GM19043 (cell line): ENCODE data around the gene CBX8.
"Not testable (repeated sequence)": the region's sequence is repeated elsewhere in the genome, so short reads cannot be mapped to it uniquely, and the experiment has no call there.

Source experiments
- ATAC-seq: cut with Tn5 transposase; IDR thresholded peaks from one replicate; pipeline ENCODE4 v1.9.1; 2021; ENCODE audit warnings: low read depth; ENCODE audit not compliant: unreplicated experiment

The CBX8 gene

GRCh38 chr17:79781736-79782575, 14.9 kb downstream of the CBX8 start:
- no peak for ATAC-seq

GRCh38 chr17:79781012-79781650, 15.7 kb downstream of the CBX8 start:
- no peak for ATAC-seq

GRCh38 chr17:79779661-79780365, 17.1 kb downstream of the CBX8 start:
- no peak for ATAC-seq

DNA sequence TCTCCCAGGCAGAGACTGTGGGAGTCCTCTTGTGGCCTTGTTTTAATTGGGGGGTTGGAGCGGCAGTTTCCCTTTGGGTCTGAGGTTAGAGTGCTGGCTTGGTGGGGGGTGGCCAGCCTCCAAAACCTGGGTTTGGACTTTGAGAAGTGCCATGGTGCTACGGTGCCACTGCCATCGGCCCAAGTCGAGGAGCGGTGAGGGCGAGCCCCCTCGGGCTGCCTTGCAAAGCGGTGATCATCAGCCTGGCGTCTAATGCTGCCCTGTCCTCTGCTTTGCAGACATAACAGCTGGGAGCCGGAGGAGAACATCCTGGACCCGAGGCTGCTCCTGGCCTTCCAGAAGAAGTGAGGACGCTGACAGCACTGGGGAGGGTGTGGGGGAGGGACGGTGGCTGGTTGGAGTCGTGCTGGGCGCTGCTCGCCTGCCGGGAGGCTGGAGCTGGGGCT, 17.8 kb downstream of the CBX8 start:
- ATAC-seq = no peak

DNA sequence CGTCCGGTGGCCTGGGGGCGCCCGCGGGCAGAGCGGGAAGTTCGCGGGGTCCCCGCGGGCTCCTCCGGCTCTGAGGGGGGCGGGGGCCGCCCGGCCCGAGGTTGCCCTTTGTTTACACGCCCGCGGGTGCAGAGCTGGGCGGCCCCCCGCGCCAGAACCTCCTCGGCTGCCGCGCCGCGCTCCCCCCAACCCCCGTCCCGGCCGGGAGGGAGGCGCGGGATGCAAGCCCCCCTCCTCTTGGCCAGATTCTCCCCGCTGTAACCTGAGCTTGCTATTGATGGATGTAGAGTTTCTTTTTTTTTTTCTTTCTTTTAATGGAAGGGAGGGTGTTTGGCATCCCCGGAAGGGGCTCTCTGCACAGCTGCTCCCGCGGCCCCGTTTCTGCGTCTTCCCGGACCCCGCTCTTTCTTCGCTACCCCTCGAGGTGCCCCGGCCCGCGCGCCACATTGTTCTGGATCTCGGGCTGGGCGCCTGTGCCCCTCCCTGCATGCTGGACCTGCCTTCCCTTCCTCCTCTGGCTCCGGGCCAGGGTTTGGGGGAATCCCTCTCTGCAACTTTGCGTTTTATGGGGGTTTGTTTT, 18.3 kb downstream of the CBX8 start:
- no peak for ATAC-seq

DNA sequence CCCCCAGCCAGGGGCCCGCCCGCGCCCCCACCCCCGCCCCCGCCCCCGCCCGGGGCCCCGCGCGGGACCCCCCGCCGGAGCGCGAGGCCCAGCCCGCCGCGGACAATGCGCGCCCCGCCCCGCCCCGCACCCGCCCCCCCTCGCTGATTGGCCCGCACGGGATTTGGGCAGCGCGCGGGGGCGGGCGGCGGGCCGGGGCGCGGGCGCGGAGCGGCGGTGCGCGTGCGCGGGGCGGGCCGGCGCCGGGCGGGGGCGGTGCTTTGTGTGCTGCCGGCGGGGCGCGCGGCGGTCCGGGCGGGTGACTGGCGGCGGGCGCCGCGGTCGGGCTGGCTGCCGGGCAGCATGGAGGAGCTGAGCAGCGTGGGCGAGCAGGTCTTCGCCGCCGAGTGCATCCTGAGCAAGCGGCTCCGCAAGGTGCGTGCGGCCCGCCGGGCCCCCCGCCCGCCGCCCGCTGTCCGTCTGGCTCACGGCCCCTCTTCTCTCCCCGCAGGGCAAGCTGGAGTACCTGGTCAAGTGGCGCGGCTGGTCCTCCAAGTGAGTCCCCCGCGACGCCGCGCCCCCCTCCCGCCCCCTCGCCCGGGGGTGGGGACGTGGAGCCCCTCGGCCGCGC, 18.9 kb downstream of the CBX8 start, which contains the start of gene CBX2:
Gene CBX2 (plus strand): TSS at position 255 of the 610 bp plus-strand sequence. CDS start 88 bp downstream, at position 343.
- ATAC-seq = no peak

DNA sequence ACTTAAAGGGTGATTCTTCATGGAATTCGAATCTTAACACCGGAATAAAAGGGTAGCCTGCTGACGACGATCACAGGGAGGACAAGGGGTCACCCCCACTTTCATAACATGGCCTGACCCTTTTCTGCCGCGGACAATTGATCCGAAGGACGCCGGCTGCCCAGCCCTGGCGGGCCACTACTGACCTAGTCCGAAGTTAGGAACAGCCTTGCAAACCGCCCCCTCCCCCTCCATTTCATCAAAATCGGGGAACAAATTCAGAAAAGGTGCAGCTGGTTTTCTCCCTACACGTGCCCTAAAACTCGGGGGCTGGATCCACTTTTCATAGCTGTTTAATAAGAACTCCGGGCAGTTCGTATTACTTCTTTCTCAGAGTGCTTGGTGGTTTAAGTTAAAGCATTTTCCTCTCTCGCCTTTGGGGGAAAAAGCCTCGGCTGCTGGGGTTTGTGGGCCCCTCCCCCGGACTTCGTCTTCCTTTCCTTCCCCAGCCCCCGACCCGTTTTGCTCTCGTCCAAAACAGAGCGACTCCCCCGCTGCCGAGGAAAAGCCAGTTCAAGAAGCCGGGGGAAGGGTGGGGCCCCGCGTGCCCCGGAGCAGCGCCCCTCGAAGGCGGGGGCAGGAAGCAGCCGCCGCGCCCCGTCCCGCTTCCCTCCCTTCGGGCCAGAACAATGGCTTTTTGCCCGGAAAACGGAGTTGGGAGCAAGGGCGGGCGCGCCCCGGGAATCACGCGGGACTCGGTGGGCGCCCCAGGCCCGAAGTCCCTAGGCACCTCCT, 19.6 kb downstream of the CBX8 start:
- ATAC-seq = no peak

- ATAC-seq = no peak
These were observed 20.3 kb downstream of the CBX8 start for GRCh38 chr17:79776376-79777119.

DNA sequence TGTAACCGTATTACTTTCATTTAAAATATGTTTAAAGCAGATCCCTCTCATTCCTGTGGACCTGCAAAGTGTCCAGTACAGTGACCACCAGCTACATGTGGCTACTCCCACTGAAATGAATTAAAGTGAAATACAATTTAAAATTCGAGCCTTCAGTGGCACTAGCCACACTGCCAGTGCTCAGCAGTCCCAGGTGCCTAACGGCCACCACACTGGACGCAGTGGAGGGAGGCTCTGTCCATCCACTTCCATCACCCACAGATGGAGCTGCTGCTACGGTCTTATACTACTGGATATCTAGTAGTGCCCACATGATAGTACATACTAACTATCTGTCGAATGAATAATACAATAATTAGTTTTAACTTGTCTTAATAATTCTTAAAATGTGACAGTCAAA, 21.2 kb downstream of the CBX8 start:
- ATAC-seq = no peak

GRCh38 chr17:79774561-79774975, 22.3 kb downstream of the CBX8 start:
- ATAC-seq = no peak

- ATAC-seq = not testable (repeated sequence)
These were observed 24.2 kb downstream of the CBX8 start for GRCh38 chr17:79772726-79773125.

GRCh38 chr17:79771276-79771675, 25.6 kb downstream of the CBX8 start:
- ATAC-seq = no peak

- no peak for ATAC-seq
These were observed 27.0 kb downstream of the CBX8 start for GRCh38 chr17:79769570-79770506.

DNA sequence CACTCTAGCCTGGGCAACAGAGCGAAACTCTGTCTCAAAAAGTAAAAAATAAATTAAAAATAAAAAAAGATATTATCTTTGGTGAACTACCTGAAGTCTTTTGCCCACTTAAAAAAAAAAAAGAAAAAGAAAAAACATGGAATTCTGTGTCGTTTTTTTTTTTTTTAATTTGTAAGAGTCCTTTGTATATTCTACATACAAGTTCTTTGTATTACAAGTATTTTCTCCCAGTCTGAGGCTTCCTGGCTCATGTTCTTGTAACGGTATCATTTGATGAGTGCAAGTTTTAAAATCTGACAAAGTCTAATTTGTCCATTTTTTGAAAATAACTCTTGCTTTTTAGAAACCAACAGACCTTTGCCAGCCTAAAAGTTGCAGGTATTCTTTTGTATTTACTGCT, 31.2 kb downstream of the CBX8 start:
- no peak for ATAC-seq

- ATAC-seq = no peak
These were observed 34.8 kb downstream of the CBX8 start for GRCh38 chr17:79761894-79762589.

- no peak for ATAC-seq
These were observed 36.5 kb downstream of the CBX8 start for GRCh38 chr17:79760197-79760906.

DNA sequence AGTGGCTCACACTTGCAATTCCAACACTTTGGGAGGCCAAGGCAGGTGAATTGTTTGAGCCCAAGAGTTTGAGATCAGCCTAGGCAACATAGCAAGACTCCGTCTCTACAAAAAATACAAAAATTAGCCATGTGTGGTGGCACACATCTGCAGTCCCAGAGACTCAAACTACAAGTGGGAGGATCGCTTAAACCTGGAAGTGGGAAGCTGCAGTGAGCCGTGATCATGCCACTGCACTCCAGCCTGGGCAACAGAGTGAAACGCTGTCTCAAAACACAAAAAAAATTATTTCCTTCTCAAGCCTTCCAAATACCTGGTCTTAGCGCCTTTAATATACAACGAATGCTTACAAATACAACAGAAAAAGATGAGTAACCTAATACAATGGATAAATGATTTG, 38.6 kb downstream of the CBX8 start:
- ATAC-seq = no peak
